T-helper 2 cell (primary cell): ENCODE data around the gene TENM3.

Source experiments
- DNase-seq, 5 experiments: peaks; one replicate each; pipeline versions ENCODE4 v3.0.0 to v3.0.0-alpha.2; 2012 to 2022

TENM3 gene

GRCh38 chr4:182577411-182577810 is 334.2 kb downstream of the TENM3 start:
- no peak for DNase-seq

DNA sequence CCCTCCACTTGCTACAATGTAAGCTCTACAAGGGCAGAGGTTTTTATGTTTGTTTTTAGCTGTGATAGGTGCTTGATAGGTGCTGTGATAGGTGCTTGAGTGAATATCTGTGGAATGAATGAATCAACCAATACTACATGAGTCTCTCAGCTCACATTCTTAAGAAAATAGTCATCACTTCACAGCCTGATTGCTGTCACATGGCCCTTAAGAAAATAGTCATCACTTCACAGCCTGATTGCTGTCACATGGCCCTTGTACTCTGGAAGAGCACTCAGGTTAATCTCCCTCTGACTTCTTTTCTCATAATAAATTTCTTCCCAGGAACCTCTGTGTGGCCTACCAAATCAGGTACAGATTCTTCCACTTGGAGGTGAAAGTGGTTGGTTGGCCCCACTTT is 335.2 kb downstream of the TENM3 start:
- DNase-seq: no peak

GRCh38 chr4:182582245-182582644 is 339.0 kb downstream of the TENM3 start:
- no peak for DNase-seq

DNA sequence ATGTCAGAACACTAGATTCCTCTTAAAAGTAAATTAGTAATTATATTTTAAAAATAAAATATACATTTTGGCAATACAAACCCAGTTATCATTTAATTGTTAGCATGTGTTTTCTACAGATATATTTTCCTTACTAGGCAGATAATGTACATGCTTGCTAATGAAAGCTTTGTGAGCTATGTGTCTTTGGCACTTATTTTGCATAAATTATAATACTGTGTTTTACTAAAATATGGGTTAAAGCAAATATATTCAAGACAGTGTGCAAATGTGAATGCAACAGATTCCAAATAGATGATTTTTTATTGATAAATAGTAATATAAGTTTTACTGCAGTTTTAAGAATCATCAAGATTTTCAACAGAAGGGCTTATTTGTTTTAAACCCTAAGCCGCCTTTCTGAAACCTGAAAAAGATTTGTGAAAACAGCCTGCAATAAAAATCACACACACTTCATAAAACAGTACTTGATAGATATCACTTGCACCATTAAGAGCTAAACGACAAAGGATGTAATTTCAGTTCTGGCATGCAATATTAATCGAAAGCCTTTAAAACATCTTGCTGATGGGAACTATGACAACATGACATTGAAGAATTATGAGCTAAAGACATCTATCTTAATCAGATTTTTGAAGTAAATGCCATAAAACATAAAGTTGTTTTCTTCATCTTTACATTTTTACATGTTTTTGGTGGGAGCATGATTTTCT is 340.7 kb downstream of the TENM3 start:
- DNase-seq: no peak

- no peak for DNase-seq
Observed at GRCh38 chr4:182585321-182585720, 342.1 kb downstream of the TENM3 start.

DNA sequence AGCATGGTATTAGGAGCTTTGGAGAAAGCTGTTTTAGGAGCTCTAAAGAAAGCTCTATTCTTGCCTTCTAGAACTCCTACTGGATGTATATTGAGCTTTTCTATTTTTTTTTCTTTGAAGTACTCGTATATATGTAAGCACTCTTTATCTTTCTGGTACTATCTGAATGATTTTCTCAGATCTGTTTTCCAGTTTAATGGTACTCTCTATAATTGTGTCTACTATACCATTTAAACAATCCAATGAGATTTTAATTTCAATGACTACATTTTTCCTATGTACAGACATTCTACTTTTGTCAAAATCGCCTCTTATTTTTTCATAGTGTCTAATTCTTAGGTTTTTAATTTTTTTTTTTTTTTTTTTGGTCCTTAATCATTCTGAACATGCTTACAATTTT is 345.9 kb downstream of the TENM3 start:
- no peak for DNase-seq

DNA sequence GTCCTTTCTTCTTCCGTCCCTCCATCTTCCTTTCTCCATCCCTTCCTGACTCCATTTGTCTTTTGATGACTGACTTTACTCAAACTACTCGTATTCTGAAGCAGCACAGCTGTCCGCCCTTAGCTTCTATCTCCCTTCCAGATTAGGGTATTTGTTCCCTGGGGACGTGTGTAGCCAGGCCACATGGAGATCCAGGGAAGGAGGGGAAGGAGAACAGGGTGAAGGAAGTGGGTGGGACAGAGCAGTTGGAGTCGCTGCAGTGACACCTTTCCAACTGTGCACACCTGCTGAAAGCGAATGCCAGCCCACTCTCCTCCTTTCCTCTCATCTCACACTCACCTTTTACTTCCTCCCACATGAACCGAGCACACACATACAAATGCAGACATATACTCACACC is 350.2 kb downstream of the TENM3 start:
- no peak for DNase-seq

GRCh38 chr4:182593864-182594263 is 350.7 kb downstream of the TENM3 start:
- no peak for DNase-seq

DNA sequence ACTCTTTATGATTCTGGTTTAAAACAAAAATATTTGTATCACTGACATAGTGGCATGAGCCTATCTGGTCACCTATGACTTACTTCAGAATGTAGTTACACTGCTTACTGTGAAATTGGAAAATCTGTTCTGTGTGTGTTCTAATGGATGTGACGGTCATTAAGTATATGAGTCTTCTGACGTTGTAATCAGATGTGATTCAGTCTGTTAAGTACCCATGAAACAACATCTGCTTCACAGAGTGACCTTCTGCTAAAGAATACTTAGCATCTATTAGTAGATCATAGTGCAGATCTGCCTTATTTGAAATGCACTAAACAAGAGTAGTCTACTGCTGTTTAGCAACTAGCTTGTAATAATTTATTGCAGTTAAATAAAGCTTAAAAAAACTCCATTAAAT is 356.9 kb downstream of the TENM3 start:
- DNase-seq: no peak

DNA sequence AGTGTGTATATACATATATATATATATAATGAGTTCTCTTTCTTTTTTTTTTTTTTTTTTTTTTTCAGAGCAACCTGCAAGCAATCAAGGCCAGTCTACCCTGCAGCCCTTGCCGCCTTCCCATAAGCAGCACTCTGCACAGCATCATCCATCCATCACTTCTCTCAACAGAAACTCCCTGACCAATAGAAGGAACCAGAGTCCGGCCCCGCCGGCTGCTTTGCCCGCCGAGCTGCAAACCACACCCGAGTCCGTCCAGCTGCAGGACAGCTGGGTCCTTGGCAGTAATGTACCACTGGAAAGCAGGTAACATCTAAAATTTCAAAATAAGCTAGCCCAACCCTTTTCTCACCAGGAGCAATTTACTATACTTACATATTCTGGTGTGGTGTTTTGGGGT is 357.7 kb downstream of the TENM3 start:
- DNase-seq: no peak

DNA sequence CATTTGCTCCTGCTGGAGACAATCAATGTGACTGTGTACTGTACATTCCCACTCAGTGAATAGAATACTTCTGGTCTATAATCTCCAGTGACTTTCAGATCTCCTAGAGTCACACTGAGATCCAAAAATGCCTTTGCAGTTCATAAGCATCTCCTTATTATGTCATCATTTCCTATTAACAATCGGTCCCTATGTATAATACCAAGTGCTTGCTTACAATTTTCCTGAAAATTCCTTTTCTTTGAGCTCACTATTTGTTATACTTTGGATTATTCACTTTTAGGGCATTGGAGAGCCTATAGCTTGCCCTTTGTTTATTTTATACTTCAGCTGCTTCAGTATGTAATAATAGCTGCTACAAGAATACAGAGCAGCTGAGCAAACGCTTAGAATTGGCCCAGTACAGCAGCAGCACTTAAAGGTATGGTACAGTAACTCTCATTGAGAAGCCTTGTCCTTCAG is 361.0 kb downstream of the TENM3 start:
- no peak for DNase-seq

DNA sequence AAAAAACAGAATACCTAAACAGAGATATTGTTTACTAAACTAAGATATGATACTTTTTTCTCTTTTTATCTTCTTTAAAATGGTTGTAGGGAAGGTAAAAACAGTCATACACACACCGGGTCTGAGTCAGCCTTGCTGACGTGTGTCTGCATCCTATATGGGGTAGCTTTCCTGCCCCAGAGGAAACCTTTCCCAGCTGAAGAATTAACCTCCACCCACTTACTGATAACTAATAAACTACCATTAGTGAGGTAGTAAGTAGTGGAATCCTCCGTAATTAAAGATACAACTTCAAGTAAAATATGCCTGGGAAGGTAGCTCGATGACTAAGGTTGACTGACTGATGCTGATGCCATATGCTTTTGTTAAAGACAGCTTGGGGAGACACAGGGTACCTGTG is 361.8 kb downstream of the TENM3 start:
- no peak for DNase-seq

- no peak for DNase-seq
Observed at GRCh38 chr4:182608525-182608924, 365.3 kb downstream of the TENM3 start.

DNA sequence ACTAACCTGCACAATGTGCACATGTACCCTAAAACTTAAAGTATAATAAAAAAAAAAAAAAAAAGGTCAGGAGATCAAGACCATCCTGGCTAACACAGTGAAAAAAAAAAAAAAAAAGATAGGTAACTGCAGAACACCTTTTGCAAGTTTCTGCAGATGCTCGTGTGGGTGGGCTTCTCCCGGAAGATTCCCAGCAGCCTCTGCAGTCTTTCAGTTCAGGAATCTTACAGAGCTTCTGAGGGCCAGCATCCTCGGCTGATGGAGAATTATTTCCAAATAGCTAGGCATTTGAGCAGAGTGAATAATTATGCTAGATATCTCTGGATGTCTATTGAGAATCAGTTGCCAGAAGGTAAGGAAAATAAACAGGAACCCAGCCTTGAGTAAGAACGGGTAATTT is 373.3 kb downstream of the TENM3 start:
- DNase-seq: no peak

- no peak for DNase-seq
Observed at GRCh38 chr4:182619660-182620059, 376.5 kb downstream of the TENM3 start.

DNA sequence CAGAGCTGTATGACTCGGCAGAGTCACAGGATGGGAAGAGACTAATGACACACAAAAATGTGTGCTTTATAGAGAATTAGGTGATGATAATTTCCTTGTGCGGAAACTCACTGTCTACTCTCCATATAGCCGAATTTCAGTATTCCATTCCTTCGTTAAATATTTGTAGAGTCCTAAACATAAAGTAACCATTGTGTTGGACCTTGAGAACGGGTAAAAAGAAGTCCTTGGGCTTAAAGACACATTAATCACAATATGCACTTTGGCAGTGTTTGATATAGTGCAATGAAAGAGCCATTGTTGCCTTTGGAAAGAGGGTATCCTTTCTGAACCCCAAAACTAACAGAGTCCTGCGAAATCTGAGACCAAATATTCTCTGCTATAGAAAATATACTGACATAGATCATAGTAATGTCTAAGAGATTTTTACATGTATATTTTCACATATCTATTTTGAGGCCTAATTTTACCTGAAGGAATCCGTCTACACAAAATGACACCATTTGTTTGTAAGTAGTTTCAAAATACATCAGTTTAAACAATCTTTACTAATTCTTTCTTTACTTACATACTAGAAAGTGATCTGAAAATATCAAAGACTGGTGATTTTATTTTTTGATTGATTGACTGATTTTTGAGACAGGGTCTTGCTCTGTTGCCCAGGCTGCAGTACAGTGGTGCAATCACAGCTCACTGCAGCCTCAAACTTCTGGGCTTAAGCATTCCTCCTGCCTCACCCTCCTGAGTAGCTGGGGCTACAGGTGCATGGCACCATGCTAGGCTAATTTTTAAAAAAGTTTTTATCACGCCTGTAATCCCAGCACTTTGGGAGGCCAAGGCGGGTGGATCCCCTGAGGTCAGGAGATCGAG is 377.1 kb downstream of the TENM3 start:
- DNase-seq: no peak

DNA sequence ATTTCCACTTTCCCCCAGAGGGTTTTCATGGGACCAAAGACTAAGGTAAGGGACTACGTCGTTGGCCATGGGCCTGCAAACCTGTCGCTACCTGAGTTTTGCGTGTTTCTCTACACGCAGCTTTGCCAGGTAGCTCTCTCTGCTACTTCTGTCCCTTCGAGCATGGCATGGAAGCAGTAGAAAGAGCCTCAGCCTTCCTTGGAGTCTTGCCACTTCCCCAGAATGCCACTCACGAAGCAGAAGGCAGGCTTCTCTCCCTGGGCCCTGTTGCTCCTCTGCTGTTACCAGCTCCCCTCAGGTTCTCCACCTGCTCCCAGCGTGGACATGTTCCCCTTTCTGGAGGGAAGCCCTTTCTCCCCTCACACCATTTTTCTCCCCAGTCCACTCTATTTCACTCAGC is 381.1 kb downstream of the TENM3 start:
- no peak for DNase-seq

DNA sequence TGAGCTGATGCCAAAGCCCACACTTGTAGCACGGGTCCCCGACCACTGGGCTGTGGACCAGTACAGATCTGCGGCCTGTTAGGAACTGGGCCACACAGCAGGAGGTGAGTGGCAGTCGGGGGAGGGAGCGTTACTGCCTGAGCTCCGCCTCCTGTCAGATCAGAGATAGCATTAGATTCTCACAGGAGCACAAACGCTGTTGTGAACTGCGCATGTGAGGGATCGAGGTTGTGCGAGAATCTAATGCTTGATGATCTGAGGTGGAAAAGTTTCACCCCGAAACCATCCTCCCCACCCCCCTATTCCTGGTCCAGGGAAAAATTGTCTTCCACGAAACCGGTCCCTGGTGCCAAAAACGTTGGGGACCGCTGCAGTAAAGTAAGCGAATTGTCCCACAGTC is 382.0 kb downstream of the TENM3 start:
- DNase-seq: no peak

DNA sequence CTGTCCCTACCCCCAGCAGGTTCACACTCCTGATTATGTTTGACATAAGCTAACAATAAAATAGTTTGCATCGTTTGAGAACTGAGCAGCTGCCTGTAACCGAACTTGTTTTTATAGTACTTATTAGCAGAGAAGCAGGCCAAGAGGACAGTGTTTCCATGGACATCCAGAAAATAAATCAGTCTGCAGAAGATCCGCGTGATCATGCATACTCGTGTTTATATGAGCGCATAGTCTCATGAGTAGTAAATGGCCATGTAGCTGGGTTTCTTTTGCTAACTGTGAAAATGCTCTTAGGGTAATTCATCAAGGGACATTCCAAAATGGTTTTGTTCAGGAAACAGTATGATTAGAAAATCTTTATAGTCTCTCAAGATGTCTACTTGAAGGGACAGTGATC is 384.8 kb downstream of the TENM3 start:
- DNase-seq: no peak

GRCh38 chr4:182628544-182628943 is 385.3 kb downstream of the TENM3 start:
- no peak for DNase-seq

DNA sequence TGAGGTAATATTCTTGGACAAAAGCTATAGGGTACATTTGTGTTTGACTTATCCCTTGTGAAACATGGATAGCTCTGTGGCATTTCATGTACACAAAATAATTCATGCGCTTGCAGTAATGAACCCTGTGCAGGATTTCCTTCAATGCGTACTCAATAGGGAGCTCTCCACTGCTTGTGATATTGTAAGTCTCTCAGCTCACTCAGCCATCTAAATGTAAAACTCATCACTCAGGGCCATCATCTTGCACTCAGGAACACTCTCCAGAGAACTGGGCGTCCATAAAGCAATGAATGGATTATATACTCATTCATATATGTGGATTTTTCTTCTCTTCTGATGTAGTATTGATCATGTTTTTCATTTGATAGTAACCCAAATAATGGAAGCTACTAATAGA is 385.9 kb downstream of the TENM3 start:
- DNase-seq: no peak

DNA sequence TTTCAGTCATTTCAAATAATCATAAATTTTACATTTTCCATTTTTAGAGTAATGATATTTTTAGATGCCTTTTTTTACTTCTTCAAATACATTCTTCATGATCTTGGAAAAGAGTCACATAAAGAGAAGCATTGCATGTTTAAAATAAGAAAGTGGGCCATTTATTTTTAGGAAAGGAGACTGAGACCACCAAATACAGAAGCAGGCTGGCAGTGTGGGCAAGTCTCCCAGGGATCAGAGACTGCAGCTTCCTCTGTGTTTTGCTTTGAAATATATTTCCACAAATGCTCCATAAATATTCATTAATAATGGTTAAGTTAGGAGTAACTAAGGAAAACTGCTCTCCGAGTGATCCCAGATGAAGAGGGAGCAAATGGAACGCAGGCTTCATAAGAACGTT is 397.3 kb downstream of the TENM3 start:
- DNase-seq: no peak

DNA sequence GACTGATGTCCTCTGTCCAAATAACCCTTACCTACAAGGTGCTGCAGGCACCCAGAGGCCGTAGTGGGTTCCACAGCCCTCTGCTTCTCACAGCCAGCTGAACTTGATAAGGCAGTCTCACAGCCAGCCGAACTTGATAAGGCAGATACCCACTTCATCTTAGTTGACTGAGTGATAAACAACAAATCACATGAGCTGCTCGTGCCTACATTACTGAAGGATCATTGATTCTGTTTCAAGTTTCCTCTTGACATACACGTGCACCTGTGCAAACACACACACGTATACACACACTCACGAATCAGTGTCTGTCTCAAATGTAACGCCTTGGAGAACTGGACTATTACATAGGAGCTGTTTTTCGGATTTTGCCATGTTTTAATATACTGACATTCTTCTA is 397.7 kb downstream of the TENM3 start:
- no peak for DNase-seq

DNA sequence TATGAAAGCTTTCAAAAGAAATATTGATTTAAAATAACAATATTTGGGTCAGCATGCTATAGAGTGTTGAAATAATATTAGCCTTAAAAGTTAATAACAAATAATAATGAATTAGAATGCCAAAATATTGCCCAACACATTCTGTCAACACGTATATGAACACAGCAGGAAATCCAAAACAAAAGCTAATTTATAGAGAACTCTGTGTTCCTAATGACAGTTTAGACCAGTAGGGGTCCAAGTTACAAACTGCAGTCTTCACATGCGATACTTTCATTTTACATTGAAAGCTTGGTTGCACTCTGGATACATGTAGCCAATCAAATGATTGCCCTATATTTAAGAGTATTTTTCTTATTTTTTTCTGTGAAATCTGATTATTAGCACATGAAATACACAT is 399.6 kb downstream of the TENM3 start:
- no peak for DNase-seq
